ENCODE data around the gene SCMH1. TPM values are rescaled to one million over a fixed set of nuclear protein-coding genes. Genes with fewer than 3 reads are reported as not detected.

The SCMH1 gene
- total and polyA plus RNA-seq, 4 donors, result 6.6 to 12.8 (median 10.5) TPM

DNA sequence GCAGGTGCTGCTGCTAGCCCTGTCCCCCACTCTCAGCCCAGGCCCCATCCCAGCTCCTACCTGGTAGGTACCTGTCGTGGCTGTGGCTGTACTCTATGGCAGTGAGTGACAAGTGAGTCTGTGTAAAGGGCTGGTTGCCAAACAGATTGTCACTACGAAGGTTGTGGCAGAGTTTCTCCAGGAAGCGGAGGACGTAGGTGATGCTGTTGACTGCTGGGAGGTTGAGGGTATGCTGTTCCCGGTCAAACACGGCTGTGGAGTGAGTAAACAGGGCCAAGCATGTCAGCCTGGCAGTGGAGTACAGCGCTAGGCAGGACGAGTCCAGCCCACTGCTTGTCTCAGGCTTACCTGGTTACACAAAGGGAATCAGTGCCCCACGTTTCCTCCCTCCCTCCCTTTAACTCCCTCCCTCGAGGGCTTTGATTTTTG, 195.7 kb downstream of the SCMH1 start:
- 48% methylated on average over 10 of the region's 10 CpGs for WGBS
- Histone ChIP-seq H3K9ac (ENCODE audit: low read depth in 1 of 2, low read length in 2 of 2) (no peak overlapping the region), H3K36me3 (ENCODE audit: control insufficient read depth in 4 of 4, insufficient read depth in 3 of 4, low read depth in 1 of 4, low read length in 3 of 4) (peaks cover 0 to 16% (median 3%) of the 10 kb centered on the region in 4 donors), H3K4me3 (ENCODE audit: low read depth in 1 of 3, low read length in 3 of 3) (no peak overlapping the region), H3K27me3 (ENCODE audit: control insufficient read depth in 4 of 4, insufficient read depth in 4 of 4, low read length in 3 of 4) (no peaks in the 10 kb centered on the region), H3K9me3 (ENCODE audit: control insufficient read depth in 4 of 4, low read length in 3 of 4) (no peaks in the 10 kb centered on the region), H3K27ac (ENCODE audit: low read depth in 1 of 2, low read length in 2 of 2) (peak overlapping the region; percentile 58 to 69), H3K4me1 (ENCODE audit: control insufficient read depth in 4 of 4, insufficient read depth in 4 of 4, low read length in 3 of 4) (peaks cover 9 to 32% (median 28%) of the 10 kb centered on the region in 4 donors)
- TF ChIP-seq TAF1 (conservative IDR thresholded peaks at IDR 0.05) (no peak), GABPA (IDR thresholded peaks at IDR 0.05 in 1 of 2, conservative IDR thresholded peaks at IDR 0.05 in 1 of 2) (no peak), YY1 (IDR thresholded peaks at IDR 0.05) (no peak), RXRA (IDR thresholded peaks at IDR 0.05) (no peak), FOXA1 (IDR thresholded peaks at IDR 0.05) (no peak), JUND (IDR thresholded peaks at IDR 0.05) (no peak), HNF4G (IDR thresholded peaks at IDR 0.05) (no peak), FOXA2 (IDR thresholded peaks at IDR 0.05) (no peak), RAD21 (IDR thresholded peaks at IDR 0.05) (no peak), SP1 (IDR thresholded peaks at IDR 0.05) (no peak), NR2F2 (IDR thresholded peaks at IDR 0.05) (no peak)
- TF ChIP-seq, protein P1, sequence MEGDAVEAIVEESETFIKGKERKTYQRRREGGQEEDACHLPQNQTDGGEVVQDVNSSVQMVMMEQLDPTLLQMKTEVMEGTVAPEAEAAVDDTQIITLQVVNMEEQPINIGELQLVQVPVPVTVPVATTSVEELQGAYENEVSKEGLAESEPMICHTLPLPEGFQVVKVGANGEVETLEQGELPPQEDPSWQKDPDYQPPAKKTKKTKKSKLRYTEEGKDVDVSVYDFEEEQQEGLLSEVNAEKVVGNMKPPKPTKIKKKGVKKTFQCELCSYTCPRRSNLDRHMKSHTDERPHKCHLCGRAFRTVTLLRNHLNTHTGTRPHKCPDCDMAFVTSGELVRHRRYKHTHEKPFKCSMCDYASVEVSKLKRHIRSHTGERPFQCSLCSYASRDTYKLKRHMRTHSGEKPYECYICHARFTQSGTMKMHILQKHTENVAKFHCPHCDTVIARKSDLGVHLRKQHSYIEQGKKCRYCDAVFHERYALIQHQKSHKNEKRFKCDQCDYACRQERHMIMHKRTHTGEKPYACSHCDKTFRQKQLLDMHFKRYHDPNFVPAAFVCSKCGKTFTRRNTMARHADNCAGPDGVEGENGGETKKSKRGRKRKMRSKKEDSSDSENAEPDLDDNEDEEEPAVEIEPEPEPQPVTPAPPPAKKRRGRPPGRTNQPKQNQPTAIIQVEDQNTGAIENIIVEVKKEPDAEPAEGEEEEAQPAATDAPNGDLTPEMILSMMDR (IDR thresholded peaks at IDR 0.05; ENCODE audit: low read depth, low read length, missing input control), result no peak
- TF ChIP-seq, protein P2, sequence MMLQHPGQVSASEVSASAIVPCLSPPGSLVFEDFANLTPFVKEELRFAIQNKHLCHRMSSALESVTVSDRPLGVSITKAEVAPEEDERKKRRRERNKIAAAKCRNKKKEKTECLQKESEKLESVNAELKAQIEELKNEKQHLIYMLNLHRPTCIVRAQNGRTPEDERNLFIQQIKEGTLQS (IDR thresholded peaks at IDR 0.05), result no peak
- TF ChIP-seq, protein P3, sequence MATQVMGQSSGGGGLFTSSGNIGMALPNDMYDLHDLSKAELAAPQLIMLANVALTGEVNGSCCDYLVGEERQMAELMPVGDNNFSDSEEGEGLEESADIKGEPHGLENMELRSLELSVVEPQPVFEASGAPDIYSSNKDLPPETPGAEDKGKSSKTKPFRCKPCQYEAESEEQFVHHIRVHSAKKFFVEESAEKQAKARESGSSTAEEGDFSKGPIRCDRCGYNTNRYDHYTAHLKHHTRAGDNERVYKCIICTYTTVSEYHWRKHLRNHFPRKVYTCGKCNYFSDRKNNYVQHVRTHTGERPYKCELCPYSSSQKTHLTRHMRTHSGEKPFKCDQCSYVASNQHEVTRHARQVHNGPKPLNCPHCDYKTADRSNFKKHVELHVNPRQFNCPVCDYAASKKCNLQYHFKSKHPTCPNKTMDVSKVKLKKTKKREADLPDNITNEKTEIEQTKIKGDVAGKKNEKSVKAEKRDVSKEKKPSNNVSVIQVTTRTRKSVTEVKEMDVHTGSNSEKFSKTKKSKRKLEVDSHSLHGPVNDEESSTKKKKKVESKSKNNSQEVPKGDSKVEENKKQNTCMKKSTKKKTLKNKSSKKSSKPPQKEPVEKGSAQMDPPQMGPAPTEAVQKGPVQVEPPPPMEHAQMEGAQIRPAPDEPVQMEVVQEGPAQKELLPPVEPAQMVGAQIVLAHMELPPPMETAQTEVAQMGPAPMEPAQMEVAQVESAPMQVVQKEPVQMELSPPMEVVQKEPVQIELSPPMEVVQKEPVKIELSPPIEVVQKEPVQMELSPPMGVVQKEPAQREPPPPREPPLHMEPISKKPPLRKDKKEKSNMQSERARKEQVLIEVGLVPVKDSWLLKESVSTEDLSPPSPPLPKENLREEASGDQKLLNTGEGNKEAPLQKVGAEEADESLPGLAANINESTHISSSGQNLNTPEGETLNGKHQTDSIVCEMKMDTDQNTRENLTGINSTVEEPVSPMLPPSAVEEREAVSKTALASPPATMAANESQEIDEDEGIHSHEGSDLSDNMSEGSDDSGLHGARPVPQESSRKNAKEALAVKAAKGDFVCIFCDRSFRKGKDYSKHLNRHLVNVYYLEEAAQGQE (IDR thresholded peaks at IDR 0.05), result no peak
- TF ChIP-seq, protein P4, sequence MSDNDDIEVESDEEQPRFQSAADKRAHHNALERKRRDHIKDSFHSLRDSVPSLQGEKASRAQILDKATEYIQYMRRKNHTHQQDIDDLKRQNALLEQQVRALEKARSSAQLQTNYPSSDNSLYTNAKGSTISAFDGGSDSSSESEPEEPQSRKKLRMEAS (IDR thresholded peaks at IDR 0.05), result no peak
- DNase-seq (ENCODE audit: low spot score), result no peak

DNA sequence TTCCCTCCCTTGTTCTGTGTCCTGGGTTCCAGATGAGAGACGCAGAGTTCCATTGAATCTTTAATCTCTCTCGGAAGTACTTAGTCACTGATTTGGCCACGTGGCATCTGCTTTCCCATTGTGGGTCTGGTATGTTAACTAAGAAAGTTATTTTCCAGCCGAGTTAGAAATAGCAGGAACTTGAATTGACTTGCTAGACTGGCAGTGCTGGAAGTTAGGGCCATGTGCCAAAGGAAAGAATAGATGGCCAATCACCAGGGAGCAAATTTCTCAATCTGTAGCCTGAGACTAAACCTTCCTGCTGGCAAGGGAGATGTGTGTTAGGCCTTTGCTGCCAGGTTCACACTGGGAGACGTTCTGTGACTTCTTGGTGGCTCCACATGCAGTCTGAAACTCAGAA, 196.4 kb downstream of the SCMH1 start:
- Histone ChIP-seq H3K27me3 (ENCODE audit: control insufficient read depth in 4 of 4, insufficient read depth in 4 of 4, low read length in 3 of 4) (no peaks in the 10 kb centered on the region), H3K36me3 (ENCODE audit: control insufficient read depth in 4 of 4, insufficient read depth in 3 of 4, low read depth in 1 of 4, low read length in 3 of 4) (peaks cover 0 to 10% (median 3%) of the 10 kb centered on the region in 4 donors), H3K4me3 (ENCODE audit: low read depth in 1 of 3, low read length in 3 of 3) (no peak overlapping the region), H3K9ac (ENCODE audit: low read depth in 1 of 2, low read length in 2 of 2) (peak overlapping the region in 1 of 2 donors; percentile 12), H3K27ac (ENCODE audit: low read depth in 1 of 2, low read length in 2 of 2) (peak overlapping the region; percentile 69 to 81), H3K9me3 (ENCODE audit: control insufficient read depth in 4 of 4, low read length in 3 of 4) (no peaks in the 10 kb centered on the region), H3K4me1 (ENCODE audit: control insufficient read depth in 4 of 4, insufficient read depth in 4 of 4, low read length in 3 of 4) (peaks cover 9 to 32% (median 28%) of the 10 kb centered on the region in 4 donors)
- 53% methylated on average over 5 of the region's 5 CpGs for WGBS
- no peak for DNase-seq (ENCODE audit: low spot score)
- peak in 1 of 2 donors; percentile 27 for TF ChIP-seq RAD21 (IDR thresholded peaks at IDR 0.05)
- TF ChIP-seq, protein P4 (IDR thresholded peaks at IDR 0.05), result no peak
- peak in 1 of 2 donors; percentile 32 for TF ChIP-seq JUND (IDR thresholded peaks at IDR 0.05)
- no peak for TF ChIP-seq YY1 (IDR thresholded peaks at IDR 0.05)
- TF ChIP-seq FOXA2 (IDR thresholded peaks at IDR 0.05), result no peak
- TF ChIP-seq, protein P5, sequence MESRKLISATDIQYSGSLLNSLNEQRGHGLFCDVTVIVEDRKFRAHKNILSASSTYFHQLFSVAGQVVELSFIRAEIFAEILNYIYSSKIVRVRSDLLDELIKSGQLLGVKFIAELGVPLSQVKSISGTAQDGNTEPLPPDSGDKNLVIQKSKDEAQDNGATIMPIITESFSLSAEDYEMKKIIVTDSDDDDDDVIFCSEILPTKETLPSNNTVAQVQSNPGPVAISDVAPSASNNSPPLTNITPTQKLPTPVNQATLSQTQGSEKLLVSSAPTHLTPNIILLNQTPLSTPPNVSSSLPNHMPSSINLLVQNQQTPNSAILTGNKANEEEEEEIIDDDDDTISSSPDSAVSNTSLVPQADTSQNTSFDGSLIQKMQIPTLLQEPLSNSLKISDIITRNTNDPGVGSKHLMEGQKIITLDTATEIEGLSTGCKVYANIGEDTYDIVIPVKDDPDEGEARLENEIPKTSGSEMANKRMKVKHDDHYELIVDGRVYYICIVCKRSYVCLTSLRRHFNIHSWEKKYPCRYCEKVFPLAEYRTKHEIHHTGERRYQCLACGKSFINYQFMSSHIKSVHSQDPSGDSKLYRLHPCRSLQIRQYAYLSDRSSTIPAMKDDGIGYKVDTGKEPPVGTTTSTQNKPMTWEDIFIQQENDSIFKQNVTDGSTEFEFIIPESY (IDR thresholded peaks at IDR 0.05), result no peak
- no peak for TF ChIP-seq NR2F2 (IDR thresholded peaks at IDR 0.05)
- TF ChIP-seq, protein P3 (IDR thresholded peaks at IDR 0.05), result no peak
- TF ChIP-seq TAF1 (conservative IDR thresholded peaks at IDR 0.05), result no peak
- TF ChIP-seq HNF4A (conservative IDR thresholded peaks at IDR 0.05), result peak; percentile 36 to 56
- peak; percentile 27 to 46 for TF ChIP-seq RXRA (IDR thresholded peaks at IDR 0.05)
- no peak for TF ChIP-seq GABPA (IDR thresholded peaks at IDR 0.05 in 1 of 2, conservative IDR thresholded peaks at IDR 0.05 in 1 of 2)
- TF ChIP-seq HNF4G (IDR thresholded peaks at IDR 0.05), result no peak
- TF ChIP-seq FOXA1 (IDR thresholded peaks at IDR 0.05), result no peak
- peak in 1 of 2 donors; percentile 13 for TF ChIP-seq EGR1 (IDR thresholded peaks at IDR 0.05; ENCODE audit: low read depth in 2 of 2)
- TF ChIP-seq SP1 (IDR thresholded peaks at IDR 0.05), result peak; percentile 14
- TF ChIP-seq, protein P2 (IDR thresholded peaks at IDR 0.05), result no peak
